Erythroblast (primary cell): Measurements from ENCODE around the gene ACOT13.
"Not testable (repeated sequence)": the region's sequence is repeated elsewhere in the genome, so short reads cannot be mapped to it uniquely, and the experiment has no call there.

ENCODE experiments used
- DNase-seq, 2 experiments: peaks; one replicate each; lab custom pipeline; 2025; lab: John Stamatoyannopoulos, UW
- GATA1 ChIP-seq: IDR thresholded peaks from 2 replicates; pipeline ENCODE4 v1.6.1; 2011; ENCODE audit warnings: low read depth, mild to moderate bottlenecking, control low read depth, low read length, moderate library complexity
- POLR2A ChIP-seq: IDR thresholded peaks from 2 replicates; pipeline ENCODE4 v1.6.1; 2011; ENCODE audit warnings: mild to moderate bottlenecking, low read length

ACOT13 gene

DNA sequence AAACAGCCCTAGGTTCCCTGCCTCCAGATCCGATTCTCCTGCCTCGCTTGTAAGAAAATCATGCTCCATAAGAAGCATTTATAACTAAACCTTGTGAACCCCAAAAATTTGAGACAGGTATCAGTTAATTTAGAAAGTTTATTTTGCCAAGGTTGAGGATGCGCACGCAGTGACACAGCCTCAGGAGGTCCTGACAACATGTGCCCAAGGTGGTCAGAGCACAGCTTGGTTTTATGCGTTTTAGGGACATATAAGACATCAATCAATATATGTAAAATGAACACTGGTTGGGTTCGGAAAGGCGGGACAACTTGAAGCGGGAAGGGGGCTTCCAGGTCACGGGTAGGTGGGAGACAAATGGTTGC, 2.1 kb downstream of the ACOT13 start:
- DNase-seq: no peak
- no peak for TF ChIP-seq GATA1
- no peak for TF ChIP-seq POLR2A

DNA sequence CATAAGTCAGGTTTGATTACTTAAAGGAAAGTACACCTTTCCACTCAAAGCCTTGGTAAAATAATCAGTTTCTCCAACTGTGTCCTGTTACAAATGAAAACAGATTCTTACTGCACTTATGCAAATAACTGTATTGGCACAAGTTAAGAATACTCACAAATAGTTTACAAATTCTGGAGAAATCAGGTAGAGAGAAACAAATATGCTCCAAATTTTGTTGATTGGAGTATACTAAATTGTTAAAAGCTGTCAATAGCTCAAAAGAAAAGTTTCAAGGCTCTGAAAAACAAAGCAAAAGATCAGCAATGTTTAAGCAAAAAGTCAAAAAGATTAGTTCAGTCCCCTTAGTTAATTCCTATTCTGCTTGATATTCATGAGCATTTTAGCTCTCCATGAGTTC, 3.6 kb downstream of the ACOT13 start:
- DNase-seq: not testable (repeated sequence)

DNA sequence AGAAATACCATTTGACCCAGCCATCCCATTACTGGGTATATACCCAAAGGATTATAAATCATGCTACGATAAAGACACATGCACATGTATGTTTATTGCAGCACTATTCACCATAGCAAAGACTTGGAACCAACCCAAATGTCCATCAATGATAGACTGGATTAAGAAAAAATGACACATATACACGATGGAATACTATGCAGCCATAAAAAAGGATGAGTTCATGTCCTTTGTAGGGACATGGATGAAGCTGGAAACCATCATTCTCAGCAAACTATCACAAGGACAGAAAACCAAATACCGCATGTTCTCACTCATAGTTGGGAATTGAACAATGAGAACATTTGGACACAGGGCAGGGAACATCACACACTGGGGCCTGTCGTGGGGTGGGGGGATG, 4.2 kb downstream of the ACOT13 start:
- not testable (repeated sequence) for DNase-seq

DNA sequence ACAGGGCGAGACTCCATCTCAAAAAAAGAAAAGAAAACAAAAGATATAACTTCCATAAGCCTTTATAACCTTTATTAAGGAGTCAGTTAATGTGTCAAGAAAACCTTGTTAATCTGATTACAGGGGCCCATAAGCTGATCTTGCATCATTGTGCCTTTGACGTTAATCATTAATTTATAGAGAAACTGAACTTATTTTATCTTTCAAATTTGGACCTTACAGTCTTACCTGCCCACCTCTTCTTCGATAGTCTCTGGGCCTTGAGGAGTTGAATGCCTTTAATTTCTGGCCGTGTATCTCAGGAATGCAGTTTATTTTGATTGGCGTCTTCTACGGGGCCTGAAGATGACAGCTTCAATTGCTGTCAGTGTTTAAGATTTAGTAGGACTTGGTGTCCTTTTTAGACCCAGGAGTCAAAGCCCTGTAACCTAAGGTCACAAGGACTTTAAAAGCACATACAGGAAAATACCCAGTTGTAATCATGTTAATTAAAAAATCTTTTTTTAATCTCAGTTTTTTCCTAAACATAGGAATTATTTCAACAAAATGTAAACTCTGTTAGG, 5.8 kb downstream of the ACOT13 start:
- no peak for DNase-seq
- TF ChIP-seq POLR2A (no peak), GATA1 (no peak)

DNA sequence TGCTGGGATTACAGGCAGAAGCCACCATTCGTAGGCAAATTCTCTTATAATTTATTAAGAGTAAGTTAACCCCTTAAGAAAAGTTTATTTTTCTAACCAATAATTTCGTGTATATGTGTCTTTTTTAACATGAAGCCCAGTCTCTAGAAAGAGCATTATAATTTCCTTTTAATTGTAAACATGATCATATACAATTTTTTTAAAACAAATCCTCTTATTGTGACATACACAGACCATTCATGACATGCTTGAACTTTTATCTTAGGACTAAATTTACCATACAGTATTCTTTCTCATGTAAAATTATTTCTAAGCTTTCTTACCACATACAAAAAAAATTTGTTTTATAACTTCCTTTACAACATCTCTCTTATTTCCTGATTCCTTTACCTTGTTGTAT, 6.7 kb downstream of the ACOT13 start:
- DNase-seq: peak; percentile 15 to 35
- TF ChIP-seq GATA1 (no peak), POLR2A (no peak)

DNA sequence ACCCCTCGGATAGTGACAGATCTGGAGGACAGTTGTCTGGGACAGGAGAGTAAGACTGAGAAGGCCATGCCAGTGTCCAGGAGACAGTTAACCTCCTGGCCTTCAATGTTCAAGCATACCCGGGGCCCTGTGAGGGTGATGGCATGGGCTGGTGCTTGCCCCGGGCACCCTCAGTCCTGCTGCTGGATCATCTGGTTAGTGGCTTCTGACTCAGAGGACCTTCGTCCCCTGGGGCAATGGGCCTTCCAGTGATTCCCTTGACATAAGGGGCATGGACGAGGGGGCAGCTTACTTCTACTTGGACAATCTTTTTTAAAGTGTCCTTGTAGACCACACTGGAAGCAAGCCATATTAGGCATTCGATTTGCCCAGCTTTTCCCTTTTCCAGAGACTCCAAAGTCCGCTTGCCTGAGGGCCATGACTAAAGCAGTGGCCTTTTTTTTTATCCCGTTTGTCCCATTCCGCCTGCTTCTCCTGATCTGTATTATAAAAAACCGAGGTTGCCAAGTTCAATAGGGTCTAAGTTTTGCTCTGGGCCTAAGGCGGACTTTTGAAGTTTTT, 12.0 kb downstream of the ACOT13 start:
- not testable (repeated sequence) for DNase-seq

DNA sequence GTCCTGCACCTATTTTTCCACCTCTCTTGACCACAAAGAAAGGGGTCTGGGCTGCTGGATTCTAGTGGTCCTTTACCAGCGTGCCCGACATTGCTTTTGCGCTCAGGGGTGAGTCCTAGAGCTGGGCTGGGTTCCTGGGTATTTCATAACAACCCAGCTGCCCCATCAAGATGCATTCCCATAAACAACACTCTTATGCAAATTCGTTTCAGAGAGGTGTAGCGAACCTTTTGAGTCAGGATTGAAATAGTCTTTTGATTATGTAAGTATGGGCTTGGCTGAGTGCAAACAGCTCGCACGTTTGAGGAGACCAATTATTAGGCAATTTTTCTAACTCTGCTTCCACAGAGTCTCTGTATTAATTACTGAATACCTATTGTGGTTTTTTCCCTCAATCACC, 13.7 kb downstream of the ACOT13 start:
- DNase-seq: no peak

DNA sequence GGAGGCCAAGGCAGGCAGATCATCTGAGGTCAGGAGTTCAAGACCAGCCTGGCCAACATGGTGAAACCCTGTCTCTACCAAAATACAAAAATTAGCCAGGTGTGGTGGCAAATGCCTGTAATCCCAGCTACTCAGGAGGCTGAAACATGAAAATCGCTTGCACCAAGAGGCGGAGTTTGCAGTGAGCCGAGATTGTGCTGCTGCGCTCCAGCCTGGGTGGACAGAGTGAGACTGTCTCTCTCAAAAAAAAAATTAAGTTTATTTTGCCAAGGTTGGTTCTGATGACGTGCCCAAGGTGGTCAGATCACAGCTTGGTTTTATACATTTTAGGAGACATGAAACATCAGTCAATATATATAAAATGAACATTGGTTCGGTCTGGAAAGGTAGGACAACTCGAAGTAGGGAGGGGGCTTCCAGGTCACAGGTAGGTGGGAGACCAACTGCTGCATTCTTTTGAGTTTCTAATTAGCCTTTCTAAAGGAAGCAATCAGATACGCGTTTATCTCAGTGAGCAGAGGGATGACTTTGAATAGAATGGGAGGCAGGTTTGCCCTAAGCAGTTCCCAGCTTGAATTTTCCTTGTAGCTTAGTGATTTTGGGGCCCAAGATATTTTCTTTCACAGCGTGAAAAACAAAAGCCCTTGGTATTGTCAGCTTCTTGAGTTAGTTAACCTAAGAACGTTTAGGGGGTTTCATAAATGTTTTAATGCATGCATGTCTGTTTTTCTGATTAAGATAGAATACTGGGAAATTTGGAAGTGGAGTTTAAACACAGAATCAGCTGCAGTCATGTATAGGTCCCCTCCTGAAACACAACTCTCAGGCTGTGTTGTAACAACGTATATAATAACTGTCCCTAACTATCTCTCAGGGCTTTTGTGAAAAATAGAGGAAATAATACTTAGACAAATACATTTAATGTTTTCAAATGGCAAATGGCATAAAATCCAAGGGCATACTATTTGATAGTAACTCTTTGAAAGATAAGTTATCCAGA, 16.7 kb downstream of the ACOT13 start:
- no peak for DNase-seq
- TF ChIP-seq GATA1 (no peak), POLR2A (no peak)

More for the DNA sequence above, 13.7 kb downstream of the ACOT13 start:
- TF ChIP-seq POLR2A (no peak), GATA1 (no peak)

DNA sequence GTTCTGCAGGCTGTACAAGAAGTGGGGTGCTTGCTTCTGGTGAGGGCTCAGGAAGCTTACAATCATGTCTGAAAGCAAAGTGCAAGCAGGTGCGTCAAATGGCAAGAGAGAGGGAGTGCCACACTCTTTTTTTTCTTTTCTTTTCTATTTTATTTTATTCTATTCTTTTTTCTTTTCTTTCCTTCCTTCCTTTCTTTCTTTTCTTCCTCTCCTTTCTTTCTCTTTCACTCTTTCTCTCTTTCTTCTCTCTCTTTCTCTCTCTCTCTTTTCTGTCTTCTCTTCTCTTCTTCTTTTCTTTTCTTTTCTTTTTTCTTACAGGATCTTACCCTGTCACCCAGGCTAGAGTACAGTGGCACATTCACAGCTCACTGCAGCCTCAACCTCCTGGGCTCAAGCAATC, 19.5 kb downstream of the ACOT13 start:
- TF ChIP-seq GATA1 (no peak), POLR2A (no peak)
- no peak for DNase-seq

DNA sequence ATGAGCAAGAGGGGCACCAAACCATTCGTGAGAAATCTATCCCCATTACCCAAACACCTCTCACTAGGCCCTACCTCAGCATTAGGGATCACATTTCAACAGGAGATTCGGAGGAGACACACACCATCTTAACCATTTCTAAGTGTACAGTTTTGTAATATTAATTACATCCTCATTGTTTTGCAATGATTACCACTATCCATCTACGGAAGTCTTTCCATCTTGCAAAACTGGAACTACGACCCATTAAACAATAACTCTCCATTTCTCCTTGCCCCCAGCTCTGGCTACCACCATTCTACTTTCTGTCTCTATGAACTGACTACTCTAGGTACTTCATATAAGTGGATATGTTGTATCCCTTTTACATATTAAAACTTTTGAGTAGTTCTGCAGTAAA, 20.1 kb downstream of the ACOT13 start:
- TF ChIP-seq POLR2A: no peak
- TF ChIP-seq GATA1: no peak

DNA sequence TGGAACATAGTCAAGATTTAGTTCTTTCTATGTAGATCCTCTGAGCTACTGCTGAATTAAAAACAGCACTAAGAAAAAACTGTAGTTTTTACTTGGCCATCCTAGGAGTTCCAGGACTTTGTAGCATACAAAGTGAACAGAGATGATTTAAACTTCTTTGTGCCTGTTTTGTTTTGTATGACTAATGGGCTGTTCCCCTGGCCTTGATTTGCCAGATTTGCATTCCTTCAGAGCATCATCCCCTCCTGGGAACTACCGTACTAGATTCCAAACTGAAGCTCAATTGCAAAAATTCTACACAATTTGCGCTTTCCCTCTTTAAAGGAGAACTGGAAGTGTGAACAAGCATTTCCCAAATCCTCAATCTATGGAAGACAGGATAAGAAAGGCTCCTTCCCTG, 23.1 kb downstream of the ACOT13 start:
- no peak for DNase-seq
- TF ChIP-seq POLR2A (no peak), GATA1 (no peak)

More for the DNA sequence above, 20.1 kb downstream of the ACOT13 start:
- no peak for DNase-seq

DNA sequence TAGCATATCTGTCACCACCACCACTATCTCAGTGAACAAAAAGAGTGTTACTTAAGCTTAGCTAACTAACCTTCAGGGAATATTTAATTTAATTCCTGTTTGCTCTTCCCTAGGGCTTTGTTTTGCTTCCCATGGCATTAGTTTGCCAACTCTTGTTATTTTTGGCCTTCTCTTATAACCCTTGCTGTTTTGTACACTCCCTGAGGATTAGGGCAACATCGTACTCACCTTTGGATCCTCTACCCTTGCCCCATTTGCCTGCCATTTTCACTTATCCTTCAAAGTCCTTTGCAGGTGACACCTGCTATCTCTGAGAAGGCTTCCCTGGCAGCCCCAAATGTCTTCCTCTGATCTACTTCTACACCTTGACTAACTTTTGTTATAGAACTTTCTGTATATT, 23.7 kb downstream of the ACOT13 start:
- TF ChIP-seq POLR2A: no peak
- TF ChIP-seq GATA1: no peak
- no peak for DNase-seq

DNA sequence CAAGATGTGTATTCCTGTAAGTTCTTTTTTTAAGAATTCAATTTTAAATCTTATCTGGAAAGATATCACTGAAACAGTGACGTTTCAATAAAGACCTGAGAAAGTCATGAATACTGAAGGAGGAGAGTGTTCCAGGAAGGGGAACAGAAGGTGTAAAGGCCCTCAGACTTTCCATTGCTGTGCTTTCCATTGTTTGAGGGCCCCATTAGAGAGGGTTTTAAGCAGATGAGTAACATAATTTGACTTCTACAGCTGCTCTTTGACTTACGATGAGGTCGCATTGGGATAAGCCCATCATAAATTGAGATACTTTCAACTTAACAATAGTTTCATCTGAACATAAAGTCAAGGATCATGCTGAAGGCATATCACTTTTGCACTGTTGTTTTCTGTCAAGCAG, 24.7 kb downstream of the ACOT13 start:
- DNase-seq: no peak
- TF ChIP-seq GATA1 (no peak), POLR2A (no peak)

DNA sequence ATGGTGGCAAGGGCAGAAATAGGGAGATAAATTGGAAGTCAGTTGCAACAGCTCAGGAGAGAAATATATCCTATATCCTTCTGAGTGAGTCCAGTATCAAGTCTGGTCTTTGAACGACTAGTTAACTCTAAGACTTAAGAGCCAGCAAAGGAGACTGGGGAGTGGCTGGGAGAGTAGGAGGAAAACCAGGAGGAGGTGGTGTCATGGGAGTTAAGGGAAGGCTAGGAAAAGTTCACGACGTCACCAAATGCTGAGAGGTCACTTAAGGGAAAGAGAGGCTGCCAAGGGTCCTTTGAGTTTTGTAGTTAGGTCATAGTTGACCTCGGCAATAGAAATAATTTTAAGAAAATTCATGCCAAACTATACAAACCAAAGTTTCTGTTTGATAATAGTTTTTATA, 25.1 kb downstream of the ACOT13 start:
- no peak for TF ChIP-seq GATA1
- no peak for TF ChIP-seq POLR2A
- no peak for DNase-seq

DNA sequence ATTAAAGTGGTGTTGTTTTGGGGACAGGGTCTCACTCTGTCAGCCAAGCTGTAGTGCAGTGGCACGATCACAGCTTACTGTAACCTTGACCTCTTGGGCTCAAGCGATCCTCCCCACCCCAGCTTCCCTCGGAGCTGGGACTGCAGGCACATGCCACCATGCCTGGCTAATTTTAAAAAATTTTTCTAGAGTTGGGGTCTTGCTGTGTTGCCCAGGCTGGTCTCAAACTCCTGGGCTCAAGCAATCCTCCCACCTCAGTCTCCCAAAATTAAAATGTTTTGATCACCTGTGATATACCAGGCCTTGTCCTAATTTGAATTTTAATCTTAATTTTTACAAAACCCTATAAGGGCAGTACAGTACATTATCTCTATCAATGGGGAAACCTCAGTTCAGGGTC, 25.5 kb downstream of the ACOT13 start:
- TF ChIP-seq POLR2A (no peak), GATA1 (no peak)
- DNase-seq: no peak
